Uterus (tissue), 2 donors: ENCODE data around the gene FNIP2.

Experiments used
- CTCF ChIP-seq, 4 experiments: fragments of 200-600 bp in 2 of 4; fragments of 450-650 bp in 2 of 4; sonication (generic) in 2 of 4; IDR thresholded peaks; one replicate each; pipeline ENCODE4 v1.5.1; 2016 to 2019; ENCODE audit warnings: antibody characterized with exemption in 4 of 4, mild to moderate bottlenecking in 2 of 4, moderate library complexity in 1 of 4
- POLR2A ChIP-seq, 2 donors: fragments of 450-650 bp; IDR thresholded peaks; one replicate each; pipeline ENCODE4 v1.6.1; 2016; ENCODE audit warnings: antibody characterized with exemption in 2 of 2, mild to moderate bottlenecking in 1 of 2, moderate library complexity in 1 of 2

- TF ChIP-seq CTCF (IDR thresholded peaks at IDR 0.05) = no peak
- TF ChIP-seq POLR2A (IDR thresholded peaks at IDR 0.05) = no peak
These were observed 41.8 kb downstream of the FNIP2 start for GRCh38 chr4:158810487-158811215.
